Tibial nerve (tissue), 4 donors: ENCODE data around the gene RALY. TPM values are rescaled to one million over a fixed set of nuclear protein-coding genes. Genes with fewer than 3 reads are reported as not detected.

Experiments used
- DNase-seq, 2 donors: peaks; one replicate each; pipeline ENCODE4 v3.0.0-alpha.2; 2019; ENCODE audit warnings: low spot score in 2 of 2
- H3K27ac ChIP-seq, 4 donors: fragments of 200-600 bp; sonication (generic) in 3 of 4; one replicate each; pipeline ENCODE4 v1.5.1; 2017 to 2019; ENCODE audit warnings: mild to moderate bottlenecking in 1 of 4
- H3K27me3 ChIP-seq, 2 donors: fragments of 200-600 bp; sonication (generic) in 1 of 2; one replicate each; pipeline versions ENCODE4 v1.5.1 to v1.6.0; 2017 to 2019
- H3K36me3 ChIP-seq, 3 donors: fragments of 200-600 bp; sonication (generic); one replicate each; pipeline ENCODE4 v1.5.1; 2018 to 2019
- H3K4me1 ChIP-seq, 4 donors: fragments of 200-600 bp; sonication (generic) in 3 of 4; one replicate each; pipeline ENCODE4 v1.5.1; 2017 to 2019
- H3K4me3 ChIP-seq, 4 donors: fragments of 200-600 bp; sonication (generic) in 3 of 4; one replicate each; pipeline ENCODE4 v1.5.1; 2017 to 2019; ENCODE audit warnings: mild to moderate bottlenecking in 1 of 4, moderate library complexity in 1 of 4
- H3K9me3 ChIP-seq, 4 donors: fragments of 200-600 bp; sonication (generic) in 3 of 4; one replicate each; pipeline ENCODE4 v1.5.1; 2017 to 2019
- CTCF ChIP-seq, 5 experiments: fragments of 200-600 bp in 3 of 5; fragments of 450-650 bp in 2 of 5; sonication (generic) in 3 of 5; IDR thresholded peaks; one replicate each; pipeline ENCODE4 v1.5.1; 2016 to 2019; ENCODE audit warnings: antibody characterized with exemption in 5 of 5, mild to moderate bottlenecking in 3 of 5, moderate library complexity in 2 of 5
- EP300 ChIP-seq, 2 donors: sonication (generic); formaldehyde crosslinking; IDR thresholded peaks; one replicate each; pipeline ENCODE4 v1.6.1; 2017; ENCODE audit warnings: antibody characterized with exemption in 2 of 2, mild to moderate bottlenecking in 1 of 2
- POLR2A ChIP-seq, 2 donors: fragments of 450-650 bp; IDR thresholded peaks; one replicate each; pipeline ENCODE4 v1.6.1; 2017; ENCODE audit warnings: antibody characterized with exemption in 2 of 2, mild to moderate bottlenecking in 2 of 2, moderate library complexity in 2 of 2
- WGBS, 2 donors: methylation state at CpG; one replicate each; pipeline ENCODE4 v1.1.5; 2018; 5-methylcytosine and 5-hydroxymethylcytosine counted together
- total RNA-seq, 4 donors: library from RNA; depleted of rRNA; stranded (reverse); fragments of >200 nt; gene quantifications; one replicate each; pipeline ENCODE4 v1.1.0, GENCODE V29; 2016

Gene RALY
- 100 to 1,000 TPM in 1 of 4 donors, 10 to 100 TPM in 3; 69.1 to 107 (median 96.4) TPM for total RNA-seq

- Histone ChIP-seq H3K4me1 (peaks cover 3 to 54% (median 43%) of the 10 kb centered on the region in 4 donors), H3K27me3 (no peaks in the 10 kb centered on the region), H3K9me3 (no peaks in the 10 kb centered on the region), H3K4me3 (peak within 1 kb of the TSS; percentile 72 to 95 (median 87)), H3K36me3 (no peaks in the 10 kb centered on the region), H3K27ac (peak within 1 kb of the TSS; percentile 90 to 99 (median 96))
- no peak for DNase-seq
- TF ChIP-seq POLR2A (IDR thresholded peaks at IDR 0.05): peak; percentile 95 to 98
- peak in 1 of 2 donors; percentile 75 for TF ChIP-seq EP300 (IDR thresholded peaks at IDR 0.05)
- peak in 2 of 5 experiments; percentile 29 to 32 for TF ChIP-seq CTCF (IDR thresholded peaks at IDR 0.05)
- WGBS, 2 donors: 0 to 1% methylated on average over 54 to 56 of the region's 72 CpGs
Measured at GRCh38 chr20:33993576-33994221, at the start of gene RALY. RALY (plus strand) TSS chr20:33993911; CDS start chr20:34072075, 78,164 bp downstream.

GRCh38 chr20:33944914-33945313, 48.8 kb upstream of the RALY start:
- Histone ChIP-seq H3K9me3 (peaks cover 0 to 24% (median 6%) of the 10 kb centered on the region in 4 donors), H3K4me1 (no peaks in the 10 kb centered on the region), H3K27me3 (no peaks in the 10 kb centered on the region), H3K27ac (no peak overlapping the region), H3K4me3 (no peak overlapping the region), H3K36me3 (no peaks in the 10 kb centered on the region)
- no peak for DNase-seq
- WGBS, 2 donors: 76 to 79% methylated on average over 5 of the region's 5 CpGs
- no peak for TF ChIP-seq POLR2A (IDR thresholded peaks at IDR 0.05)
- no peak for TF ChIP-seq CTCF (IDR thresholded peaks at IDR 0.05)
- TF ChIP-seq EP300 (IDR thresholded peaks at IDR 0.05): no peak

- no peaks in the 10 kb centered on the region for H3K36me3 ChIP-seq
- no peak overlapping the region for H3K27ac ChIP-seq
- DNase-seq: no peak
- no peak overlapping the region for H3K4me3 ChIP-seq
- H3K27me3 ChIP-seq: no peaks in the 10 kb centered on the region
- WGBS, 2 donors: 49 to 72% methylated on average over 5 of the region's 5 CpGs
- peaks cover 0 to 24% (median 6%) of the 10 kb centered on the region in 4 donors for H3K9me3 ChIP-seq
- no peaks in the 10 kb centered on the region for H3K4me1 ChIP-seq
- TF ChIP-seq CTCF (IDR thresholded peaks at IDR 0.05) (no peak), EP300 (IDR thresholded peaks at IDR 0.05) (no peak), POLR2A (IDR thresholded peaks at IDR 0.05) (no peak)
Measured at GRCh38 chr20:33945391-33946081, 48.2 kb upstream of the RALY start.

- Histone ChIP-seq H3K36me3 (no peaks in the 10 kb centered on the region), H3K4me1 (no peaks in the 10 kb centered on the region), H3K4me3 (no peak overlapping the region), H3K27ac (no peak overlapping the region), H3K9me3 (peaks cover 0 to 24% (median 6%) of the 10 kb centered on the region in 4 donors), H3K27me3 (no peaks in the 10 kb centered on the region)
- TF ChIP-seq POLR2A (IDR thresholded peaks at IDR 0.05) (no peak), CTCF (IDR thresholded peaks at IDR 0.05) (peak in 3 of 5 experiments; percentile 15 to 24 (median 21)), EP300 (IDR thresholded peaks at IDR 0.05) (no peak)
- 41 to 44% methylated on average over 2 of the region's 2 CpGs for WGBS, 2 donors
- no peak for DNase-seq
Measured at GRCh38 chr20:33947709-33948295, 45.9 kb upstream of the RALY start.

DNA sequence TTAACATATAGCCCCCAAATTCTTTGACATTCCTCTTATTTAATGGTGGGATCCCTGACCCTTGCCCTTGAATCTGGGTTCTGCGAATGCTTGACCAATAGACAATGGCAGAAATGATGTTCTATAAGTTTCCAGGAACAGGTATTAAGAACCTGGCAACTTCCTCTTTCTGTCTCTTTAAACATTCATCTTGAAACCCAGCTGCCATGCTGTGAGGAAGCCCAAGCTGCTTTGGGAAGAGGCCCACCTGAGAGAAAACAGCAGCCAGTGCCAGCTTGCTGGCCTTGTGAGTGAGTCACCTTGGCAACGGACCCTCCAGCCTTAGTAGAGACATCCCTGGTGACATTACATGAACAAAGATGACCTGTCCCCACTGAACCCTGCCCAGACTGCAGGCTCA, 45.2 kb upstream of the RALY start:
- no peaks in the 10 kb centered on the region for H3K27me3 ChIP-seq
- H3K36me3 ChIP-seq: no peaks in the 10 kb centered on the region
- H3K9me3 ChIP-seq: peaks cover 0 to 24% (median 6%) of the 10 kb centered on the region in 4 donors
- H3K27ac ChIP-seq: no peak overlapping the region
- no peak overlapping the region for H3K4me3 ChIP-seq
- no peak for TF ChIP-seq CTCF (IDR thresholded peaks at IDR 0.05)
- TF ChIP-seq EP300 (IDR thresholded peaks at IDR 0.05): no peak
- TF ChIP-seq POLR2A (IDR thresholded peaks at IDR 0.05): no peak
- WGBS, 2 donors: 83 to 87% methylated on average over 2 of the region's 2 CpGs
- H3K4me1 ChIP-seq: no peaks in the 10 kb centered on the region
- DNase-seq: no peak
